ENCODE measurements around the gene MISP.

The MISP gene

DNA sequence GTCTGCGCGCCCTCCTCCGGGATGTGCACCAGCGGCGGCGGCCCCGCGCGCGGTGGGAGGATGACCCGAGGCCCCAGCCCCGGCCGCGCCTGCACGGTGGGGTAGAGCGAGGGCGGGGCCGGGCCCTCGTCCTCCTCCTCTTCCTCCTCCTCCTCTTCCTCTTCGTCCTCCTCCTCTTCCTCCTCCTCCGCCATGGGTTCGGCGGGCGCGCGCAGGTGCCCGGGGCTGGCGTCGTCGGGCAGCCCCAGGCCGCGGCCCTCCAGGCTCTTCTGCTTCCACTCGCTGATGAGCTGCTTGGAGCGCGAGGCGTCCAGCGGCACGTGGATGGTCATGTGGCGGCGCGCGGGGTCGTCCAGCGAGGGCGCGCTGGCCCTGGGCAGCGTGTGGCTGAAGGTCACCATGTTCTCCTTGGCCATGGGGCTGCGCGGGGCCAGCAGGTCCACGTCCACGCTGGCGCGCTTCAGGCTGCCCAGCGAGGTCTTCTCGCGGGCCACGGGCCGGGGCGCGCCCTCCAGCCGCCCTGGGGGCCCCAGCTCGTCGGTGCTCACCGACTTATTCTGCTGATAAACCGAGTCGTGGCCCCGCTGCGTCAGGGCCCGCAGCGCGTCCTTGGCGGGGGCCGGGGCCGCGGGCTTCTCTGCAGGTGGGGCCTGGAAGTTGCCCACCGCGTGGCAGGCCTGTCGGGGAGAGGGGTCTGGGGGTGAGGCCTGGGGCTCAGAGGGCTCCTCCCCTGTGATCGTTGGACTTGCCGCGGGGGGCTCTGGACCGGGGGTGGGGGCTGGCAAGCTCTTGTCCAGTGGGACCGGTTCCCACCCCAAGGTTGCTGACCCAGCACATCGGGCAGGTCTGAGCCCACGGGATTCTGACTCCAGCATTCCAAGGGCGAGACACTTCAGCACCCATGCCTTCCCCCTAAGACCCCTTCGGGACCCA is 62.6 kb downstream of the MISP start:
- ChIA-PET POLR2A (ENCODE audit: low non-redundant PET) (no interaction called here), CTCF (no interaction called here)
- TF ChIP-seq, protein P1, sequence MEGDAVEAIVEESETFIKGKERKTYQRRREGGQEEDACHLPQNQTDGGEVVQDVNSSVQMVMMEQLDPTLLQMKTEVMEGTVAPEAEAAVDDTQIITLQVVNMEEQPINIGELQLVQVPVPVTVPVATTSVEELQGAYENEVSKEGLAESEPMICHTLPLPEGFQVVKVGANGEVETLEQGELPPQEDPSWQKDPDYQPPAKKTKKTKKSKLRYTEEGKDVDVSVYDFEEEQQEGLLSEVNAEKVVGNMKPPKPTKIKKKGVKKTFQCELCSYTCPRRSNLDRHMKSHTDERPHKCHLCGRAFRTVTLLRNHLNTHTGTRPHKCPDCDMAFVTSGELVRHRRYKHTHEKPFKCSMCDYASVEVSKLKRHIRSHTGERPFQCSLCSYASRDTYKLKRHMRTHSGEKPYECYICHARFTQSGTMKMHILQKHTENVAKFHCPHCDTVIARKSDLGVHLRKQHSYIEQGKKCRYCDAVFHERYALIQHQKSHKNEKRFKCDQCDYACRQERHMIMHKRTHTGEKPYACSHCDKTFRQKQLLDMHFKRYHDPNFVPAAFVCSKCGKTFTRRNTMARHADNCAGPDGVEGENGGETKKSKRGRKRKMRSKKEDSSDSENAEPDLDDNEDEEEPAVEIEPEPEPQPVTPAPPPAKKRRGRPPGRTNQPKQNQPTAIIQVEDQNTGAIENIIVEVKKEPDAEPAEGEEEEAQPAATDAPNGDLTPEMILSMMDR (conservative IDR thresholded peaks at IDR 0.05; ENCODE audit: low read depth) = no peak
- no peak for DNase-seq (ENCODE audit: low spot score)
- H3K27ac ChIP-seq = no peak overlapping the region

Data from RWPE1 (cell line).